PC-9 (cell line): ENCODE measurements around the gene LENG8. TPM values are rescaled to one million over a fixed set of nuclear protein-coding genes. Genes with fewer than 3 reads are reported as not detected.

ENCODE experiments used
- BruUV-seq: library from RNA; stranded (reverse); fragments of 400-500 nt; replicated peaks from 2 replicates; lab custom pipeline; 2021; lab: Mats Ljungman, UMichigan
- CTCF ChIA-PET: fragments of 300-600 bp; sonication (Branson Sonifier 250); formaldehyde crosslinking; loops from one replicate; lab custom pipeline; 2022; ENCODE audit warnings: antibody characterized with exemption; lab: Charles Lee
- POLR2A ChIA-PET: fragments of 300-600 bp; sonication (Branson Sonifier 250); formaldehyde crosslinking; loops from one replicate; lab custom pipeline; 2022; ENCODE audit warnings: antibody characterized with exemption; ENCODE audit not compliant: unreplicated experiment; lab: Charles Lee
- DNase-seq, 2 experiments: peaks; one replicate each; pipeline versions ENCODE4 v3.0.0 to v3.0.0-alpha.2; 2015 to 2022; ENCODE audit warnings: mixed read lengths in 1 of 2
- H2AFZ ChIP-seq: fragments of 200-600 bp; sonication (generic); 2 replicates; pipeline ENCODE4 v1.8.1; 2017; ENCODE audit warnings: antibody characterized with exemption
- H3F3A ChIP-seq: fragments of 200-600 bp; sonication (generic); 2 replicates; pipeline ENCODE4 v1.8.1; 2017; ENCODE audit warnings: antibody characterized with exemption, mild to moderate bottlenecking, low read depth; ENCODE audit not compliant: insufficient read depth
- H3K27ac ChIP-seq: fragments of 200-600 bp; sonication (generic); 2 replicates; pipeline ENCODE4 v1.6.1; 2016; ENCODE audit warnings: mixed run types
- H3K27me3 ChIP-seq: fragments of 200-600 bp; sonication (generic); 2 replicates; pipeline ENCODE4 v1.6.1; 2016; ENCODE audit warnings: low read depth, mixed run types; ENCODE audit not compliant: insufficient read depth
- H3K36me3 ChIP-seq: fragments of 200-600 bp; sonication (generic); 2 replicates; pipeline ENCODE4 v1.6.1; 2016; ENCODE audit warnings: low read depth, mixed run types
- H3K4me1 ChIP-seq: fragments of 200-600 bp; sonication (generic); replicated peaks from 2 replicates; pipeline ENCODE4 v1.6.1; 2016; ENCODE audit warnings: mixed run types; ENCODE audit not compliant: insufficient read depth
- H3K4me2 ChIP-seq: fragments of 200-600 bp; sonication (generic); 2 replicates; pipeline ENCODE4 v1.6.1; 2017; ENCODE audit warnings: mixed run types
- H3K4me3 ChIP-seq: fragments of 200-600 bp; sonication (generic); 2 replicates; pipeline ENCODE4 v1.6.1; 2016; ENCODE audit warnings: mixed run types
- H3K79me2 ChIP-seq: fragments of 200-600 bp; sonication (generic); 2 replicates; pipeline ENCODE4 v1.6.1; 2017; ENCODE audit warnings: low read depth, mixed run types
- H3K9me2 ChIP-seq: fragments of 200-600 bp; sonication (generic); 2 replicates; pipeline ENCODE4 v1.8.1; 2017; ENCODE audit warnings: mild to moderate bottlenecking; ENCODE audit not compliant: insufficient read depth
- H3K9me3 ChIP-seq: fragments of 200-600 bp; sonication (generic); 2 replicates; pipeline ENCODE4 v1.8.1; 2016; ENCODE audit warnings: low read depth; ENCODE audit not compliant: insufficient read depth
- H4K20me1 ChIP-seq: fragments of 200-600 bp; sonication (generic); 2 replicates; pipeline ENCODE4 v1.8.1; 2017; ENCODE audit not compliant: insufficient read depth
- EZH2 ChIP-seq: fragments of 200-600 bp; sonication (generic); IDR thresholded peaks from 2 replicates; pipeline ENCODE4 v1.8.0; 2017; ENCODE audit warnings: antibody characterized with exemption, low read depth
- intact Hi-C: fragments of 100-400 bp; cut with micrococcal nuclease; formaldehyde crosslinking; loops from one replicate; pipeline ENCODE4 v1.10.0; 2022; ENCODE audit not compliant: unreplicated experiment
- total RNA-seq: library from RNA; stranded (reverse); gene quantifications from 2 replicates; pipeline ENCODE4 v1.2.3, GENCODE V29; 2021
- TF ChIP-seq, protein P1 (sequence below): fragments of 200-600 bp; sonication (generic); conservative IDR thresholded peaks from 2 replicates; pipeline ENCODE4 v1.6.1; 2017; ENCODE audit warnings: mixed run types, antibody characterized with exemption, mild to moderate bottlenecking, moderate library complexity

LENG8 gene
- total RNA-seq, 1 experiment from 2014 or later = 274 TPM

DNA sequence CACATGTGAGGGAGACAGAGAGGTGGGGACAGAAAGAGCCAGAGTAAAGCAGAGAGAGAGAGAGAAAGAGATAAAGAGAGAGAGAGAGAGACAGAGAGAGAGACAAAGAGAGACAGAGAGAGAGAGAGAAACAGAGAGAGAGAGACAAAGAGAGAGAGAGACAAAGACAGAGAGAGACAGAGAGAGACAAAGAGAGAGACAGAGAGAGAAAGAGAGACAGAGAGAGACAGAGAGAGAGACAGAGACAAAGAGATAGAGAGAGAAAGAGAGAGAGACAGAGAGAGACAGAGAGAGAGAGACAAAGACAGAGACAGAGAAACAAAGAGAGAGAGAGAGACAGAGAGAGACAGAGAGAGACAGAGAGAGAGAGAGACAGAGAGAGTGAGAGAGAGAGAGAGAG is 38.0 kb upstream of the LENG8 start:
- Histone ChIP-seq H3K4me1 (no peaks in the 10 kb centered on the region), H3K79me2 (no peaks in the 10 kb centered on the region), H3K27me3 (peaks cover 46% of the 10 kb centered on the region), H4K20me1 (no peaks in the 10 kb centered on the region), H3K27ac (no peak overlapping the region), H2AFZ (no peak overlapping the region), H3K36me3 (no peaks in the 10 kb centered on the region), H3K9me3 (no peaks in the 10 kb centered on the region), H3K4me2 (no peak overlapping the region), H3F3A (peaks cover 4% of the 10 kb centered on the region; the same call in 1 of the 2 replicates), H3K4me3 (no peak overlapping the region), H3K9me2 (no peaks in the 10 kb centered on the region)
- CTCF ChIA-PET = no interaction called here
- no TSS peak for BruUV-seq
- intact Hi-C loops = no loop called here
- DNase-seq = no peak
- TF ChIP-seq, protein P1, sequence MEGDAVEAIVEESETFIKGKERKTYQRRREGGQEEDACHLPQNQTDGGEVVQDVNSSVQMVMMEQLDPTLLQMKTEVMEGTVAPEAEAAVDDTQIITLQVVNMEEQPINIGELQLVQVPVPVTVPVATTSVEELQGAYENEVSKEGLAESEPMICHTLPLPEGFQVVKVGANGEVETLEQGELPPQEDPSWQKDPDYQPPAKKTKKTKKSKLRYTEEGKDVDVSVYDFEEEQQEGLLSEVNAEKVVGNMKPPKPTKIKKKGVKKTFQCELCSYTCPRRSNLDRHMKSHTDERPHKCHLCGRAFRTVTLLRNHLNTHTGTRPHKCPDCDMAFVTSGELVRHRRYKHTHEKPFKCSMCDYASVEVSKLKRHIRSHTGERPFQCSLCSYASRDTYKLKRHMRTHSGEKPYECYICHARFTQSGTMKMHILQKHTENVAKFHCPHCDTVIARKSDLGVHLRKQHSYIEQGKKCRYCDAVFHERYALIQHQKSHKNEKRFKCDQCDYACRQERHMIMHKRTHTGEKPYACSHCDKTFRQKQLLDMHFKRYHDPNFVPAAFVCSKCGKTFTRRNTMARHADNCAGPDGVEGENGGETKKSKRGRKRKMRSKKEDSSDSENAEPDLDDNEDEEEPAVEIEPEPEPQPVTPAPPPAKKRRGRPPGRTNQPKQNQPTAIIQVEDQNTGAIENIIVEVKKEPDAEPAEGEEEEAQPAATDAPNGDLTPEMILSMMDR = no peak
- POLR2A ChIA-PET = no interaction called here

DNA sequence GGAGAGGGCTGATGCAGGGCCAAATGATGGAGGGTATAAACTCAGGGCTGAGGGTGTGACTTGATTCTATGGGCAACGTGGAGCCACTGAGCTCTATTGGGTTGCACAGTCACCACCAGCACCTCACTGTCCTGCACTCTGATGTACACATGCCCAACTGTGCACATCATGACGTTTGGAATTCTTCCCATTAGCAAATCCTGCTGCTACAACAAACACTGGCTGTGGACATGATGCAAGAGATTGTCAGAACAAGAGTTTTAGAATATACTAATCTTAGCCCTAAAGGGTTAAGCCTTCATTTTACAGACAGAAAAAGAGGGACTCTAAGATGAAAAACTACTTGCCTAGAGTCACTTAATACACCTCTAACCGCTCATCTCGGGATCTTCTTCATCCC is 36.1 kb upstream of the LENG8 start:
- intact Hi-C loops = no loop called here
- peaks cover 53% of the 10 kb centered on the region for H3K27me3 ChIP-seq
- H3K27ac ChIP-seq = no peak overlapping the region
- DNase-seq = no peak
- no TSS peak for BruUV-seq
- no peaks in the 10 kb centered on the region for H3K4me1 ChIP-seq
- H3K36me3 ChIP-seq = no peaks in the 10 kb centered on the region
- peaks cover 12% of the 10 kb centered on the region; the same call in 1 of the 2 replicates for H3F3A ChIP-seq
- no peak overlapping the region for H3K4me2 ChIP-seq
- H3K4me3 ChIP-seq = no peak overlapping the region
- TF ChIP-seq EZH2 = no peak
- TF ChIP-seq, protein P1 = no peak
- no peaks in the 10 kb centered on the region for H3K9me2 ChIP-seq
- H3K9me3 ChIP-seq = no peaks in the 10 kb centered on the region
- H4K20me1 ChIP-seq = no peaks in the 10 kb centered on the region
- POLR2A ChIA-PET = no interaction called here
- CTCF ChIA-PET = no interaction called here
- no peaks in the 10 kb centered on the region for H3K79me2 ChIP-seq
- H2AFZ ChIP-seq = no peak overlapping the region

DNA sequence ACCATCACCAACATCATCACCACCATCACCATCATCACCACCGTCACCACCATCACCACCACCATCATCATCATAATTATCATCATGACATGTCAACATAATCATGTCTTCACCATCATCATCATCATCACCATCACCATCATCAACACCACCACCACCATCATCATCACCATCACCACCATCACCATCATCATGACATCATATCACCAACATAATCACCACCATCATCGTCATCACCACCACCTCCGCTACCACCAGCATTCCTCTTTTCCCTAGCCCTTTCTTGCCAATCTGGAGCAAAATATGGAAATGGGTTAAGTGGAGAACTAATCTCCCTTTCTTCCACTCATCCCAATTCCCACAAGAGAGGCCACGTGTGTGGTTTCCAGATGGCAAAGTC is 34.8 kb upstream of the LENG8 start:
- ChIA-PET CTCF (no interaction called here), POLR2A (no interaction called here)
- no peaks in the 10 kb centered on the region for H3K9me2 ChIP-seq
- peaks cover 8% of the 10 kb centered on the region; the same call in 1 of the 2 replicates for H3F3A ChIP-seq
- H4K20me1 ChIP-seq = no peaks in the 10 kb centered on the region
- no TSS peak for BruUV-seq
- DNase-seq = no peak
- H3K79me2 ChIP-seq = no peaks in the 10 kb centered on the region
- no peaks in the 10 kb centered on the region for H3K36me3 ChIP-seq
- H3K4me1 ChIP-seq = no peaks in the 10 kb centered on the region
- no peak overlapping the region for H2AFZ ChIP-seq
- no peaks in the 10 kb centered on the region for H3K9me3 ChIP-seq
- peaks cover 59% of the 10 kb centered on the region for H3K27me3 ChIP-seq
- H3K4me3 ChIP-seq = no peak overlapping the region
- TF ChIP-seq EZH2 = no peak
- TF ChIP-seq, protein P1 = no peak
- H3K27ac ChIP-seq = no peak overlapping the region
- intact Hi-C loops = no loop called here
- no peak overlapping the region for H3K4me2 ChIP-seq
